HG02970 (cell line): ENCODE measurements around the gene MAEA.
"Not testable (repeated sequence)": the region's sequence is repeated elsewhere in the genome, so short reads cannot be mapped to it uniquely, and the experiment has no call there.

Experiments used
- ATAC-seq: cut with Tn5 transposase; IDR thresholded peaks from one replicate; pipeline ENCODE4 v1.9.1; 2021; ENCODE audit warnings: mild to moderate bottlenecking, moderate library complexity, moderate number of reproducible peaks; ENCODE audit not compliant: unreplicated experiment, low FRiP score

The MAEA gene

DNA sequence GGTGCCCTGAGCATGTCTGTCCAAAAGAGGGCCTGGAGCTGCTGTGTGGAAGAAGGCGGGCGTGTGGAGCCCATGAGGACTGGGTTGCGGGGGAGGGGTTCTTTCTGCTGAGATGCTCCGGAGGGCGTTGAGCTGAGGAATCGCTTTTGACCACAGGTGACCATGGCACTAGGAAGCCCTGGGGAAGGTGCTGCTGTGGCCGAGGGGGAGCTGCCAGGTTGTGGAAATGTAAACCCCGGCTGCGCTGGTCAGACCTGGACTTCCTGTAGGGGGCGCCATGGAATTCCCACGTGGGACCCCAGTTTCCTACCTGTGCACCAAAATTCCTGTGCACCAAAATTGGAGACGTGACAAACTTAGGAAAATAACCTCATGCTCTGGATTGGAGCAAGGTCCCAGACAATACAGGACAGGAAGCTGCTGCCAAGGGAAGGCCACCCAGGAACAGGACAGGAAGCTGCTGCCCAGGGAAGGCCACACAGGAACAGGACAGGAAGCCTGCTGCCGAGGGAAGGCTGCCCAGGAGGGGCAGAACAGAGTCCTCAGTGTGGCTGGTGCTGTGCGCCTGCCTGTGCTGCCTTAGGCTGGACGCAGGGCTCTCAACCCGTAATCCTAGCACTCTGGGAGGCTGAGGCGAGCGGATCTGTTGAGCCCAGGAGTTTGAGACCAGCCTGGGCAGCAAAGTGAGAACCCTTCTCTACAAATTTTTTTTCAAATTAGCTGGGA, 29.0 kb downstream of the MAEA start:
- ATAC-seq: no peak

DNA sequence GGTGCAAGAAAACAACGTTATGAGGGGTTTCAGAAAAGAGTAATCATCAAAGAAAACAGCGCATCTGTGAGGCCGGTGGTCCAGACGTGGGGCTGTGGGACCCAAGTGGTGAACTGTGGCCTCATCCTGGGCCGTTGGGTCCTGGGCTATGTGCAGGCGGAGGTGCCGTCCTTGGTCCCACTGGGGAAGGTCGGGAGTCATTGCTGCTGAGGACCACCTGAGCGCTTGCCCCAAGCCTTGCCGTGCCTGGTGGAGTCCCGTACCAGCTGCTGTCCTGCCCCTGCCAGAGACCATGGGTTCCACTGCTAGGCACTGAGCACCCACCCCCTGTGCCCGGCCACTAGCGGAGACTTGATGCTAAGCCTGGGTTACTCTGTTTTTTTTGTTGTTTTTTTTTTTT, 31.8 kb downstream of the MAEA start:
- no peak for ATAC-seq

DNA sequence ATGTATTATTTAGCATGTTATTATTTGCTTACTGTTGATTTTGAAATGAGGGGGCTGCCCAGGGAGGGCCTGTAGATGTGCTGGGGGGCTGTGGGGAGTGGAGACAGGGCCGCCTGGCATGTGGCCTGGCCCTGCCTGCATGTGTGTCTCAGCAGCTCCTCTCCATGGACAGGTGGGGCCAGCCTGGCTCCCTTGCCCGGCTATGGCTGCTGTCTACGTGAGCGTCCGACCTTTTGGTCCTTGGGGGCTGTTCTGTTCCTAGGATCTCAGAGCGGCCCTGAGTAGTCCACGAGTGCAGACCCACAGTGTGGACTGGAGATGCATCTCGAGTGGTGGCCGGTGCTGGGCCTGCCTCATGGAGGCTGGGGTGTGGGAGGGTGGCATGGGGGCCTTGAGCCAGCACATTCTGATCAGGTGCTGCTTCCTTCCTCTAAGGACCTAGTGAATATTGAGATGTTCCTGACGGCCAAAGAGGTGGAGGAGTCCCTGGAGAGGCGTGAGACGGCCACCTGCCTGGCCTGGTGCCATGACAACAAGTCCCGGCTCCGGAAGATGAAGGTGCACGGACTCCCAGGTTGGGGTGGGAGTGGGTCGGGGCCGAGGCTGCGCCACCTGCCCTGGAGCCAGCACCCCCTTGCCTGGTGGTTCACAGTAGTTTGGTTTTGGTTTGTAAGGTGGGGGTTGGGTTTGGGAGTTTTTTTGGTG, 32.4 kb downstream of the MAEA start:
- no peak for ATAC-seq

DNA sequence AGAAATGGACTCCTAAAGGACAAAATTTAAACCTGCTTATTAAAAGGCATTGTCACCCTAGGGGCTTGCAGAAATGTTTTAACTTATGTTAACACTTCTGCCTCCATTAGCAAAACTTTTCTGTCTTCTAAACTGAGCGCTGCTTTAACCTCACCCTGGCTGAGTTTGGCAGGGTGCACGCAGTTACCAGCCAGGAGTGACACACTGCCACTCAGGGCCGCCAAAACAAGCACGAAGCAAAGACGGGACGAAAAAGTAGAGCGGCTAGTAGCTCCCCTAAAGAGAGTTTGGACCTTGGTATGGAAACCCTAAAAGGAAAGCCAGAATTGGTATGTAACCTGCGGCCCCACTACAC, 33.6 kb downstream of the MAEA start:
- ATAC-seq: no peak

DNA sequence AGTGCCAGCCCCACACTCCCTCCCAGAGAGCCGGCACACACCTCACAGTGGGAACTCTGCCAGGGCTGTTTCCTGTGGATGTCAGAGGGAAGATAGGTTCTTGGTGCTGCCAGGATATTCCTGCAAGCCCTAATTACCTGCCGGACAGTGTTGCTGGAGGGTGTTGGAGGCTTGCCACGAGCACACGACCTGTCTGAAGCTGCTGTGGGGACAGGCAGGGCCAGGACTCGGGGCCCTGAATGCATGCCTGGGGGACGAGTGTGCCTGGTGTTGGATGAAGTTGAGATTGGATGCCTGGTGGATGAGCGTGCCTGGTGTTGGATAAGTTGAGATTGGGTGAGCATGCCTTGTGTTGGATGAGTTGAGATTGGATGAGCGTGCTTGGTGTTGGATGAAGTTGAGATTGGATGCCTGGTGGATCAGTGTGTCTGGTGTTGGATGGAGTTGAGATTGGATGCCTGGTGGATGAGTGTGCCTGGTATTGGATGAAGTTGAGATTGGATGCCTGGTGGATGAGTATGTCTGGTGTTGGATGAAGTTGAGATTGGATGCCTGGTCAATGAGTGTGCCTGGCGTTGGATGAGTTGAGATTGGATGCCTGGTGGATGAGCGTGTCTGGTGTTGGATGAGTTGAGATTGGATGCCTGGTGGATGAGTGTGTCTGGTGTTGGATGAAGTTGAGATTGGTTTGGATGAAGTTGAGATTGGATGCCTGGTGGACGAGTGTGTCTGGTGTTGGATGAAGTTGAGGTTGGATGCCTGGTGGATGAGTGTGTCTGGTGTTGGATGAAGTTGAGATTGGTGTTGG, 34.1 kb downstream of the MAEA start:
- ATAC-seq: no peak

DNA sequence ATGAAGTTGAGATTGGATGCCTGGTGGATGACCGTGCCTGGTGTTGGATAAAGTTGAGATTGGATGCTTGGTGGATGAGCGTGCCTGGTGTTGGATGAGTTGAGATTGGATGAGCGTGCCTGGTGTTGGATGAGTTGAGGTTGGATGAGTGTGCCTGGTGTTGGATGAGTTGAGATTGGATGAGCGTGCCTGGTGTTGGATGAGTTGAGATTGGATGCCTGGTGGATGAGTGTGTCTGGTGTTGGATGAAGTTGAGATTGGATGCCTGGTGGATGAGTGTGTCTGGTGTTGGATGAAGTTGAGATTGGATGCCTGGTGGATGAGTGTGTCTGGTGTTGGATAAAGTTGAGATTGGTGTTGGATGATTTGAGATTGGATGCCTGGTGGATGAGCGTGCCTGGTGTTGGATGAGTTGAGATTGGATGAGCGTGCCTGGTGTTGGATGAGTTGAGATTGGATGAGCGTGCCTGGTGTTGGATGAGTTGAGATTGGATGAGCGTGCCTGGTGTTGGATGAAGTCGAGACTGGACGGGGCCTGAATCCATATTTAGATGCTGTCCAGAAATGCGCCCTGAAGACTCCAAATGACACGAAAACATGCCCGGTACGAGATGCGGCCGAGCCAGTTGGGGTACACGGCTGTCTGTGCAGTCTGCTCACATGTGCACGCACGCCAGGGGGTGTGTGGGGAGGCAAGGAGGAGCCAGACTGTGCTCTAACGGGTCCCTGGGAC, 34.9 kb downstream of the MAEA start:
- ATAC-seq: not testable (repeated sequence)

DNA sequence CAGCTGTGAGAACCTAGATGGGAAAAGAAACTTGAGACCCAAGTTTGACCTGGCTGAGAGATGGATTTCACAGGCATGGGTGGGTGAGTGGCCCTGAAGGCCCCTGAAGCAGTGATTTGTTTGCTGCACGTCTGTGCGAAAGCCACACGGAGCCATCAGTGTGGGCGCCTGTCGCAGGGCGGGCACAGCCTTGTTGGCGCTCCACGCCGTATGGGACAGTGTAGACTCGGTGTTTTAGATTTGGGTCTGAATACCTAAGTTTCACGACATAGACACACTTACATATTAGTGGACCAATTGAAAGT, 35.4 kb downstream of the MAEA start:
- no peak for ATAC-seq

DNA sequence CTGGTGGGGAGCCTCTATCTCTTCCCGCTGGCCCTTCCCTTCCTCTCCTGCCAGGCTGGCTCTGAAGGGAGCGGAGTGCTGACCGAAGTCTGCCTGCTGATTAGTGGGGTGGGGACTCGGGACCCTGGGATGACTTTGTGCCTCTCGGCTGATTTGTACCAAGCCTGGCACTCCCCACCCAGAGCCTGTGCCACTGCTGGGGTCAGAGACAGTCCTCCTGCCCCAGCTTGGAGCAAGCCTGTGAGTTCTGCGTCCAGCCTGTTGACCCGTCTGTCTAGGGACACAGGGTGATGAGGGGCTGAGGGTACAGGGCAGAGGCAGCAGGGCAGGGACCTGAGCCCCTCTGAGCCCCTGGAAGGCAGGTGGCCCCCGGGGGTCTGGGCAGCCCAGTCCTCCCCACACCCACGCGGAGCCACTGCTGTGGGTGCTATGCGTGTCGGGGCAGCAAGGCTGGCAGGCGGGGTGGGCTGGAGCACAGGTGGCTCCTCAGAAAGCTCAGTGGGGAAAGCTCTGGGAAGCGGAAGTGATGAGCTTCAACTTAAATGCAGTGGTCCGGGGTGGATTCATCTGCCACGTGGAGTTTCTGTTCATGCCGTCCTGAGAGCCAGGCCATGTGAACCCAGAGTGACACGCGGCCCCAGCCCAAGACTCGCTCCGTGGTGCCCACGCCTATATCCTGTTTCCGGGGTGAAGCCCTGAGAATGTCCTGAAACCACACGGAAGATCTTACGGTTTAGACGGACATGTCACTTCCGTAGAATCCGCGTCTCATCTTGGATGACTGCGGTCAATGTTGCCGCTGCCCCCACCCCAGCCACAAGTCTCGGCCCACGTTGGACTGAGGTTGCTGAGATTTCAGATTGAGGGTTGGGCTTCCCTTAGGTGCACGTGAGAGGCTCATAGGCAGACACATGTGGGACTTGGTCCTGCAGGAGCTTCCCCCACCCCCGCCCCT, 36.3 kb downstream of the MAEA start:
- ATAC-seq: no peak

DNA sequence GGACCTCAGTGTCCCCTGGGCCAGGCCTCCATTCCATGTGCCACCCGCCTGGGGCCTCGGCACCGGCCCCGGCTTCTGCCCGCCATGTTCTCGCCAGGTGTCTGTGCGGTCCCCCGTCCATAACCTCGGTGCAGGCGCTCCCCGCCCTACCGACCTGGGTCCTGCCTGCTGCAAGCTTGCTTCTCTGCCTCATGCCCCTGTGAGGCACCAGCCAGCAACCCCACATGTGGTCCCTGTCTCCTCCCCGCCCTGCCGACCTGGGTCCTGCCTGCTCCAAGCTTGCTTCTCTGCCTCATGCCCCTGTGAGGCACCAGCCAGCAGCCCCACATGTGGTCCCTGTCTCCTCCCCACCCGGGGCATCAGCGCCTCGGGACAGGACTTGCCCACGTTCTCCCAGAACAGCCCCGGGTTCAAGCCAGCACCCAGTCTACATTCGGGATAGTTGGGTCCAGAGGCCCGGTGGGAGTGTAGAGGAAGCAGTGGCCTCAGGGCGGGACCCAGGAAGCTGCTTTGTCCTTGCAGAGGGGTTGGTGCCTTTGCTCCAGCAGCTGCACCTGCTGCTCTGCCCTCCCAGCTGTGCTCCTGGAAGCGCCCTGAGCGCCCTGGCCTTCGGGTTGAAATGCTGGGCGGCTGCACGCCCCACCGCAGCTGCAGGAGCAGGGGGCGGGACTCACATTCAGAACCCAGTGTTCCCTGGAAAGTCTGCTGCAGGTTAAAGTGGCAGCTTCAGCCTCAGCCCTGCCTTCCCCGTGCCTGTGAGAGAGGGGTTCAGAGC, 37.2 kb downstream of the MAEA start:
- no peak for ATAC-seq

DNA sequence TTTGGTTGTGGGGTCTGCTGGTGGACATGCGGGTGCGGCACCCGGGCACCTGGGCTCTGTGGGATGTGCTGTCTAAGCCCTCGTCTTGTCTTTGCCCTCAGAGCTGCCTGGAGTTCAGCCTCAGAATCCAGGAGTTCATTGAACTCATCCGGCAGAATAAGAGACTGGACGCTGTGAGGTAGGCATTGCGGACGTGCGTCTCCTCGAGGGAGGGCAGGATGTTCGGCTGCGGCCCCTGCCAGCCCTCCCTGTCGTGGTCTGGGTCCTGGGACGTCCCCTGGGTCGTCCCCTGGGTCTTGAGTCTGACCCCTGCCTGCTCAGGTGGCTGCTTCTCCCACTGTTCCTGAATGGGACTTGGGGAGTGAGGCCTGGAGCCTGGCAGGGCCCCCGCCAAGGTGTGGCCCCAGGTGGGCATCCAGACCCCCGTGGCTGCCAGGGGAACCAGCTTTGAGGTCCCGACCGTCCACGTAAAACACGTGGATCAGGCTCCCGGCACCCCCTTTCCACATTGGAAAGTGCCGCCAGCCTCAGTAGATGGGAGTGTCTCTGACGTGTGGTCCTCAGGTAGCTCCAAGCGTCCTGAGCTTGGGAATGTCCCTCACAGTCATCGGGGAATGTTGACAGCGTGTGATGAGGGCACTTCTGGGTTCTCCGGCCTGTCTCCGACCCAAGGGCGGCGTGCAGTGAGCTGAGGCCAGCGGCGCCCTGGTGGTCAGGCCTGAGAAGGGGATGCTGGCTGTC, 38.0 kb downstream of the MAEA start:
- no peak for ATAC-seq

DNA sequence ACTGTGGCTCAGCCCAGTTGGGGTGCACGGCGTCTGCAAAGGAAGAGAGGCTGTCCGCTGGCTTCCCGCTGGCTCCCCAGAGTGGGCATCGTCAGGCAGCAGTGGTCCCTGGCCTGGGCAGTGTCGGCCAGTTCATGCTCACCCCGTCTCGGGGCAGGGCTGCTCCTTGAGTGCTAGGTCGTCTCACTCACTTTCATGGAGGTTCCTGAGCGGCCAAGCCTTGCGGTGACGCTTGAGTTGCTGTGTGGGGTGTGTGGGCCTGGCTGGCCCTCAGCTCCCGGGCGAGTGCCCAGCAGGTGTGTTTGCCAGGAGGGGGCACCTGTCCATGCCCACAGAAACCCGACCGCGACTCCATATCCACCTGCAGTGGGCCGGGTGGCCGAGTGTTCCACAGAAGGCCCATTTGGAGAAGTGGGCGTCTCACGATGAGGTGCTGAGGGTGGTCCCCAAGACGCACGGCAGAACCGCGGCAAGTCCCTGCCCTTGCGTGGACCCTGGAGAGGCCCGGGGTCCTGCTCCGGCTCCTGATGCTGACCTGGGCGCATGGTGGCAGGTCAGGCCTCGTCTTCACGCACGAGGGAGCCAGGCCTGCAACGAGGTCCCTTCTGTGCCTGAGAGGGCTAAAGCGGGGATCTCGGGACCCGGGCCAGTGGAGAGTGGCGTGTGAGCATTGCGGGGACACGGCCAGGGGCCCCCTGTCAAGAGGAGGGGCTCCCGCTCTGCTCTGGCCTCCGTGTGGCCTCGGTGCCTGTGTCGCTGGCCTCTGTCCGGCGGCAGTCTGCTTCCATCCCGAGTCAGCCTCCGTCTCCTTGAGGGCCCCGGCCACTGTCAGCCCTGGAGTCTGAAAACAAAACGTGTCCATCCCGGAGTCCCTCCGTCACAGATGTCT, 38.8 kb downstream of the MAEA start:
- no peak for ATAC-seq

DNA sequence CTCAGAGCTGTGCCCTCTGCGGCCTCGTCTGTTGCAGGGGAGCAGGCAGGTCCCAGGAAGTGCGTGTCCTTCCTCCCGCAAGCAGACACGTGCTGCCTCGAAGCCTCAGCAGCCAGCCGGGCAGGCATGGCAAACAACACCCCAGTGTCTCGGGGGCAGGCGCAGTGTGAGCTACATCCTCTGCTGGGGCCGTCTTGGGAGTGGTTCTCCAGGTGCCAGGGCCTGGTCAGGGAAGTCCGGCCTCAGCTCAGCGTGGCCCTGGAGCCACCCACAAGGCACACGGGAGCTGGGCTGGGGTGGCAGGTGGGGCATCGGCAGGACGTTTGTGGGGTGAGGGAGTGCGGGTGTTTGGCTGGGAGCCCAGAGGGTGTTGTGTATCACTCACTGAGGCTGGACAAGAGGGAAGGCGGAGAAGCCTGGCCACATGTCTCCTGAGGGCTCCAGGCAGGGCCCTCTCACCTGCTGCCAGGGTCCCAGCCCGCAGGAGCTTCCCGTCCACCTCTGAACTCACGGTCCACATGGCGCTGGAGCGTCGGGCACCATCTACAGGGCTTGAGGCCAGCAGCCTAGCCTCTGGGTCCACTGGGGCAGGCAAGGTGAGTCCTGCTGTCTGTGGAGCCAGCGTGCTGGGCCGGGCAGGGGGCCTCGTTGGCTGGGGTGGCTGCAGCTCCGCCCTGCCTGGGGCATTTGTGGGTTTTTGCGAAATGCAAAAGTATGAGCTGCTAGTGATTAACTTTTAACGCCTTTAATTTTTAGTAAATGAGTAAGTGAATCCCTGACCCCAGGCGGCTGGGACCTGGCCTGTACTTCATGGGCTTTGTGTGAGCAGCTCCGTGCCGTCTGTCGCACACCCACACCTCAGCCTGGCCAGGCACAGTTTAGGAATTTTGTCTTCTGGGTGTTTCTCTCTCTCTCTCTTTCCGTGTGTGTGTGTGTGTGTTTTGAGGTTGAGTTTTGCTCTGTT, 40.0 kb downstream of the MAEA start:
- no peak for ATAC-seq

DNA sequence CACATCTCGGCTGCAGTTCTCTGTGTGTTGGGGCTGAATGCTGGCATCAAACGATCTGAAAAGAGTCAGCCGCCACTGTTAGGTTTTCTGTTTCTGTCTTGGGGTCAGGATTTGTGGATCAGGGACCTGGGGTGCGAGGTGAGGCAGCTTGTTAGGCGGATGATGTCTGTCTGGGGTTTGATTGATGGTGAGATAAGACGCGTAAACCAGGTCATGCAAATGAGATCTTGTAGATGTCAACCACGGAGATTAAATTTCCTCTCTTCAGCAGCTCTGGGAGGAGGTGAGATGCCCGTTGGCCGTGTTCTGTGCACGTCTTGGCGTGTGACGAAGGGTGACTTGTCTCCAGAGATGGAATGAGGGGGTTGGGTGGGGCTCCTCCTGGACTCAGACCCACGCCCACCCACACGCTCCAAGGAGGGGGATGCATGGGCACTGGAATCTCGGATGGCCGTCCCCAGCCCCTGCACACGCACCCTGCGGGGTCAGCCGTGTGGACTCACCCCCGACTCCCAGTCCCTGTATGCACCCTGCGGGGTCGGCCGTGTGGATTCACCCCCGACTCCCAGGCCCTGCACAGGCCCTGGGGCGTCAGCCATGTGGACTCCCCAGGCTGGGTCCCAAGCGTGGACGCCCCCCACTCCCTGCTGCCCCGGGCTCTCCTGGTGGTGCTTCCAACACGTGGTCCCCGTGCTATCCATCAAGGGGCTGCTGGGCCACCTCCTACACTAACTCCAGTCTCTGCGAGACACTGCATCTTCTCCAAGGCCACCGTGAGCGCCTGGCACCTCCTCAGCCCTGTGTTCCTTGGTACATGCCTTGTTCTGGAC, 41.3 kb downstream of the MAEA start:
- ATAC-seq: no peak

DNA sequence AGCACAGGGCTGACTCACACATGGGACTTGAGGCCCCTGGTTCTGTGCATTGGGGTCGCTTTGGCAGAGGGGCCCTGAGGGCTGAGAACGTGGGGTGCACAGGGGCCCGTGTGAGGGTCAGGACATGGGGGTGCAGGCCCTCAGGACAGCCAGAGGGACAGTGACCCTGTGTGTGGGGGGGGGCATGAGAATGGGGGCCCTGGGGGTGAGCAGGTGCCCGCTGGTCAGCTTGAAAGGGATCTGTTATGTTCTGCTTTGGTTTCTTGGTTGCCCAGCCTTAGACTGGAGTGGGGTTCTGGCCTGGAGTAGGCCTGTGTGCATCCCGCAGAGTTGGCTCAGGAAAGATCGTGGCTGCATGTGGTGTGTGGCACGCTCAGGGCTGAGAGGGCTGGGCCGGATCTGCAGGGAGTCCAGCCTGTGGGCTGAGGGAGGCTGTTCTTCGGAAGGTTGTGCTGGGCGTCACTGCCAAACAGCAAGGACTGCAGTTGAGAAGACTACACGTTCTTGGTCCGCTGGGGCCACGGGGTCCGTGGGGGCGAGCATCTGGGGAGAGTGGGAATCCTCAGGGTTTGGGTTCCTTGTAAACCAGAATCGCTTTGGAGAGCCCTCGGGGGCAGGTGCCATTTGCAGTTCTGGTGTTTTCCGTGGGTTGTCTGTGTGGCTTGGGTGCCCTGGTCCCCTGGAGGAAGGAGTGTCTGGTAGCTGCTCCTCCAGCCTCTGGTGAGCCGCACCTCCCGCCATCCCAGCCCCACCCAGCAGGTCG, 42.1 kb downstream of the MAEA start:
- ATAC-seq: no peak

DNA sequence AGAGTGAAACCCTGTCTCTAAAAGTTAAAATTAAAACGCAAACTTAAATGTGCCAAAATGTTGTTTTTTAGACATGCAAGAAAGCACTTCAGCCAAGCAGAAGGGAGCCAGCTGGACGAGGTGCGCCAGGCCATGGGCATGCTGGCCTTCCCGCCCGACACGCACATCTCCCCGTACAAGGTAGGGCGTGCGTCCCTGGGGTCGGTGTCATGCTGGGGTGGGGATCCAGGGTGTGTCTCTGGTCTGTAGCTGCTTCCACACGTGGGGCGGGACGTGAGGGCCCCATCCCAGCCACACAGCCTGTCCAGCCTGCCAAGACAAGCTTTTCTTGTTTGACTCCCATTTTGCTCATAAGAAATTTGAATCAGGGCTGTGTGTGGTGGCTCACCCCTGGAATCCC, 43.0 kb downstream of the MAEA start:
- ATAC-seq: no peak
